Aorta (tissue), 5 donors: ENCODE results near the gene MALT1. TPM values are rescaled to one million over a fixed set of nuclear protein-coding genes. Genes with fewer than 3 reads are reported as not detected.
"Not testable (repeated sequence)": the region's sequence is repeated elsewhere in the genome, so short reads cannot be mapped to it uniquely, and the experiment has no call there.

Experiments
- ATAC-seq: fragments of 200-7000 bp; cut with Tn5 transposase; one replicate; pipeline ENCODE4 v1.9.1; 2022; ENCODE audit warnings: moderate library complexity; ENCODE audit not compliant: low FRiP score
- DNase-seq, 2 donors: peaks; one replicate each; pipeline ENCODE4 v3.0.0-alpha.2; 2020
- H3K27ac ChIP-seq, 2 donors: one replicate each; pipeline ENCODE4 v1.5.1; 2013; ENCODE audit warnings: low read length in 2 of 2, mild to moderate bottlenecking in 2 of 2, moderate library complexity in 2 of 2, control low read depth in 1 of 2, inconsistent platforms in 1 of 2, low read depth in 1 of 2
- H3K27me3 ChIP-seq, 2 donors: one replicate each; pipeline ENCODE4 v1.6.1; 2013; ENCODE audit warnings: control low read depth in 1 of 2, low read length in 1 of 2, mild to moderate bottlenecking in 1 of 2, moderate library complexity in 1 of 2; ENCODE audit not compliant: insufficient read depth in 2 of 2, control insufficient read depth in 1 of 2
- H3K36me3 ChIP-seq, 2 donors: one replicate each; pipeline ENCODE4 v1.6.1; 2013; ENCODE audit warnings: control low read depth in 1 of 2, low read length in 1 of 2, mild to moderate bottlenecking in 1 of 2; ENCODE audit not compliant: insufficient read depth in 2 of 2, control insufficient read depth in 1 of 2
- H3K4me1 ChIP-seq, 2 donors: one replicate each; pipeline ENCODE4 v1.6.1; 2013; ENCODE audit warnings: low read length in 2 of 2, control low read depth in 1 of 2, mild to moderate bottlenecking in 1 of 2, moderate library complexity in 1 of 2; ENCODE audit not compliant: insufficient read depth in 2 of 2, control insufficient read depth in 1 of 2
- H3K4me3 ChIP-seq, 2 donors: one replicate each; pipeline ENCODE4 v1.5.1; 2013; ENCODE audit warnings: low read length in 2 of 2, control low read depth in 1 of 2, mild to moderate bottlenecking in 1 of 2
- H3K9me3 ChIP-seq: one replicate; pipeline ENCODE4 v1.6.1; 2013; ENCODE audit warnings: mild to moderate bottlenecking, low read length; ENCODE audit not compliant: control insufficient read depth
- WGBS, 2 donors: extraction: QIAGEN DNeasy Blood & Tissue Kit; methylation state at CpG; one replicate each; pipeline ENCODE4 v1.1.7; 2013; 5-methylcytosine and 5-hydroxymethylcytosine counted together
- intact Hi-C, 2 donors: fragments of 100-400 bp; cut with DNase I; formaldehyde crosslinking; loops; one replicate each; pipeline versions ENCODE4 v1.14.2 to v1.15.0; 2022
- polyA plus RNA-seq, 2 donors: library from polyadenylated mRNA; stranded (reverse); fragments of 200-250 nt; gene quantifications; one replicate each; pipeline ENCODE4 v1.2.3, GENCODE V29; 2013
- total RNA-seq, 2 donors: library from RNA; stranded (reverse); fragmentation: NEBNext Ultra II Directional; extraction: Animal tissue kit (Norgen Biotek cat#: 25700); gene quantifications; one replicate each; pipeline ENCODE4 v1.2.1, GENCODE V29; 2021
- donor health status: healthy with polysubstance abuse.
- donor health status: Bipolar disorder and iron deficiency.
- donor health status: DM: no; HTN: no; CAD: no.
- donor health status: DM: no; HTN: no; CAD: no.
- donor health status: DM: yes; HTN: yes; CAD: no.

Gene MALT1
- total and polyA plus RNA-seq, 4 donors: 3.0 to 27.4 (median 13.7) TPM

DNA sequence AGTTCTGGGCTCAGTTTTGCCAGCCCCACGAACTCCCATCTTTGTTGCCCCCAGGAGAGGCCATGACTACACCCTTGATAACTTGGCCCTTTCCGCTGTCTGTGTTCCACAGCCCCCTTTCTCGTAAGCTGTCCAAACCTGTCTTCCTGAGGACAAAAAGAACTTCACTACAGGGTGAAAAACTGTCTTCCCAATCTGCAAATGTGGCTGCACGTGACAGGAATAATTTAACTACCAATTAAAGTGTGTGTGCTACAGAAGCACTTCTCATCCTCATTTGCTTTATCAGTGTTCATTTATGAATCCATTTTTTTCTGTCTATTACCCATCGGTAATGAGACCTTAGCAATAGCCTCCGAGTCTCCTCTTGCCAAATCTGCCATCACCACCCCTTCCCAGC, 33.3 kb upstream of the MALT1 start:
- no peak for DNase-seq
- H3K9me3 ChIP-seq: peaks cover 2% of the 10 kb centered on the region
- H3K27me3 ChIP-seq: no peaks in the 10 kb centered on the region
- no peak overlapping the region for H3K27ac ChIP-seq
- ATAC-seq: no peak
- WGBS, 2 donors: 88 to 91% methylated on average over 6 of the region's 6 CpGs
- no peaks in the 10 kb centered on the region for H3K36me3 ChIP-seq
- no peaks in the 10 kb centered on the region for H3K4me1 ChIP-seq
- intact Hi-C loops: no loop called here
- no peak overlapping the region for H3K4me3 ChIP-seq

DNA sequence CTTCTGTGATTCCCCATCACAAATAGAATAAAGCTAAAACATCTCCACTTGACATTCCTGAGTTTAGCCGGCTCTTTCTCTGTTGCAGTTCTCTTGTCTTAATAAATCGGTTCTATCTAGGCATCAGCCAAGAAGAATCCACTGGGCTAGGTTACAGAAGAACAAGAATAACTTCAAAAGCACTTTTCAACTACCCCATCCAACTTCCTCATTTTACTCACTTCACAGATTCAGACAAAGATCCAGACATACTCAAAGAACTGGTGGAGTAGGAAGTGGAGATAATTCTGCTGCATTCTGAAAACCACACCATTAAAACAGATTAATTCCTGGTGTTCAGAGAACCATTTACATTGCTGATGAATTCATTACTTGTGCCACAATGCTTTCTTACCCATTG, 32.8 kb upstream of the MALT1 start:
- no peak overlapping the region for H3K27ac ChIP-seq
- no peak for ATAC-seq
- intact Hi-C loops: no loop called here

DNA sequence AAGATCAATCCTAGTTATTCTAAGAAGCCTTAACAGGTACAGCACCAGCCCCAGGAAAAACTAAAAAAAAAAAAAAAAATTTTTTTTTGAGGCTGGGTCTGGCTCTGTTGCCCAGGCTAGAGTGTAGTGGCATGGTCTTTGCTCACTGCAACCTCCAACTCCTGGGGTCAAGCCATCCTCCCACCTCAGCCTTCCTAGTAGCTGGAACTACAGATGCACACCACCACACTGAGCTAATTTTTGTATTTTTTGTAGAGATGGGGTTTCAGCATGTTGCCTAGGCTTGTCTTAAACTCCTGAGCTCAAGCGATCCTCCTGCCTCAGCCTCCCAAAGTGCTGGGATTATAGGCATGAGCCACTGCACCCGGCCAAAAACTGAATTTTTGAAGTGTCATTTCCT, 32.0 kb upstream of the MALT1 start:
- no peak for DNase-seq
- intact Hi-C loops: no loop called here
- no peaks in the 10 kb centered on the region for H3K4me1 ChIP-seq
- peaks cover 2% of the 10 kb centered on the region for H3K9me3 ChIP-seq
- no peaks in the 10 kb centered on the region for H3K27me3 ChIP-seq
- H3K27ac ChIP-seq: no peak overlapping the region
- no peaks in the 10 kb centered on the region for H3K36me3 ChIP-seq
- whole genome bisulfite sequencing, 2 donors: 93 to 98% methylated on average over 2 of the region's 2 CpGs
- no peak overlapping the region for H3K4me3 ChIP-seq
- no peak for ATAC-seq

More for the DNA sequence above, 32.8 kb upstream of the MALT1 start:
- no peaks in the 10 kb centered on the region for H3K4me1 ChIP-seq
- 65 to 72% methylated on average over 2 of the region's 2 CpGs for WGBS, 2 donors
- no peak for DNase-seq
- peaks cover 2% of the 10 kb centered on the region for H3K9me3 ChIP-seq
- no peak overlapping the region for H3K4me3 ChIP-seq
- no peaks in the 10 kb centered on the region for H3K27me3 ChIP-seq
- no peaks in the 10 kb centered on the region for H3K36me3 ChIP-seq

DNA sequence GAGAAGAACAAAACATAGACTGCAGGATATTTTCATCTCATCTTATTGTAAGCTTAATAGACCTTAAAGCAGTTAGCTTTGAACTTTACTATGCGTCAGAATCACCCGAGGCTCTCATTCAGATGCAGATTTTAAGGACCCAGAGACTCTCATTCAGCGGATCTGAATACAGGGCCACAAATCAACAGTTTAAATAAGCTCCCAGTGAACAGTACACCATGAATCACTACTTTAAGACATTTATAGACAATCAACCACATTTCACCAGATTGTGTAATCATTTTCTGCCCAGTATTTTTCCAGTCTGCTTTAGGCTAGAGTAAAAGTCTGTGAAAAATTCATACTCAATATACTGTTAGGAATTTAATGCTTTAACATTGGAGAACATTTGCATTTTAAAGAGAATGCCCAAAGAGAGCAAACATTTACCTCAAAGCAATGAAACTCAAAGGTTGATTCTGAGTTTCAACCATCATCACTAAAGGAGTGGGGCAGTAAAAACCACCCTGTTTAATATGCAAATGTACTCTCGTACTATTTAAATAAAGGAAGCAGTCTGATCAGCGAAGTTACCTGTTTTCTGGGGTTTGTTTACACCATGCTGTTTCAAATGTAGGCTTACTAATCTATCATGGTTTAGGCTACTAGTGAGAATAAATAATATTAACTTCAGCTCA, 31.4 kb upstream of the MALT1 start:
- WGBS, 2 donors: 60 to 64% methylated on average over 5 of the region's 5 CpGs
- H3K36me3 ChIP-seq: no peaks in the 10 kb centered on the region
- no peak for ATAC-seq

DNA sequence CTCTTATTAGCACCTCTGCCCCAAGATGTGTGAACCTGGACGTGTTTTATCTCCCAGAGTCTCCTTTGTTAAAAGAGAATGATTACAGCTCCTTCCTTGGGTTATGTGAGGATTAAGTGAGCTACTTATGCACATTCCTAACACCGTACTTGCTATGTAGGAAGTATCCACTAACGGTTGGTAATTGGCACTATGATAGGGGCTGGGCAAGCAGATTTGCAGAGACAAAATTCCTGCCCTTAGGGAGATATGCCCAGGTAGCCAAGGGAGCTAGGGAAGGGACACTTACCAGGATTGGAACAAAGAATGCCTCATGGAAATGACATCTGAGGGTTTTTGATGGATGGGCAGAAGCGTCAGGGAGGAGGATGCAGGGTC, 30.8 kb upstream of the MALT1 start:
- H3K27me3 ChIP-seq: no peaks in the 10 kb centered on the region
- ATAC-seq: no peak
- H3K4me3 ChIP-seq: no peak overlapping the region
- no peak for DNase-seq
- H3K4me1 ChIP-seq: no peaks in the 10 kb centered on the region
- 77 to 78% methylated on average over 4 of the region's 4 CpGs for WGBS, 2 donors
- H3K27ac ChIP-seq: no peak overlapping the region
- no peaks in the 10 kb centered on the region for H3K36me3 ChIP-seq
- peaks cover 2% of the 10 kb centered on the region for H3K9me3 ChIP-seq
- intact Hi-C loops: no loop called here

More for the DNA sequence above, 31.4 kb upstream of the MALT1 start:
- no peak overlapping the region for H3K27ac ChIP-seq
- H3K4me1 ChIP-seq: no peaks in the 10 kb centered on the region
- H3K9me3 ChIP-seq: peaks cover 2% of the 10 kb centered on the region
- no peaks in the 10 kb centered on the region for H3K27me3 ChIP-seq
- H3K4me3 ChIP-seq: no peak overlapping the region
- no peak for DNase-seq
- intact Hi-C loops: no loop called here

DNA sequence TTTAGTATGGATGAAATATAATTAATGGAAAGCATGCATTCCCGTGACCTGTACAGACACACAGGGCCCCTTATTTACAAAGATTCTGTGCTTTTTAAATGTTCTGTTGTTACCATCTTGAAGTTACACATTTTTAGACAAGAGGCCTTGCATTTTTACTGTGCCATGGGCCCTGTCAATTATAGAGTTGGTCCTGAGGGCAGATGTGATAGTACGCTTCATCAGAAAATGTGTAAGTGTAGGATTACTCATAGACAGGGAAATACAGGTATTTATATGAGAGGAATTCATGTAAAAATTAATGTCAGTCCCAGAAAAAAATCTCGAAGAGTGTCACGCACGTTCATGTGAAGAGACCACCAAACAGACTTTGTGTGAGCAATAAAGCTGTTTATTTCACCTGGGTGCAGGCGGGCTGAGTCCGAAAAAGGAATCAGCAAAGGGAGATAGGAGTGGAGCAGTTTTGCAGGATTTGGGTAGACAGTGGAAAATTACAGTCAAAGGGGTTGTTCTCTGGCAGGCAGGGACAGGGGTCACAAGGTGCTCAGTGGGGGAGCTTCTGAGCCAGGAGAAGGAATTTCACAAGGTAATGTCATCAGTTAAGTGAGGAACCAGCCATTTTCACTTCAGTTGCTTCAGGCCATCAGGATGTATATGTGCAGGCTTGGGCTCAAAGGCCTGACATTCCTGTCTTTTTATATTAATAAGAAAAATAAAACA, 30.2 kb upstream of the MALT1 start:
- Histone ChIP-seq H3K4me3 (no peak overlapping the region), H3K4me1 (no peaks in the 10 kb centered on the region), H3K9me3 (peaks cover 2% of the 10 kb centered on the region), H3K36me3 (no peaks in the 10 kb centered on the region), H3K27ac (no peak overlapping the region), H3K27me3 (no peaks in the 10 kb centered on the region)
- intact Hi-C loops: no loop called here
- ATAC-seq (no peak), DNase-seq (no peak)
- WGBS, 2 donors: 87 to 90% methylated on average over 7 of the region's 7 CpGs

DNA sequence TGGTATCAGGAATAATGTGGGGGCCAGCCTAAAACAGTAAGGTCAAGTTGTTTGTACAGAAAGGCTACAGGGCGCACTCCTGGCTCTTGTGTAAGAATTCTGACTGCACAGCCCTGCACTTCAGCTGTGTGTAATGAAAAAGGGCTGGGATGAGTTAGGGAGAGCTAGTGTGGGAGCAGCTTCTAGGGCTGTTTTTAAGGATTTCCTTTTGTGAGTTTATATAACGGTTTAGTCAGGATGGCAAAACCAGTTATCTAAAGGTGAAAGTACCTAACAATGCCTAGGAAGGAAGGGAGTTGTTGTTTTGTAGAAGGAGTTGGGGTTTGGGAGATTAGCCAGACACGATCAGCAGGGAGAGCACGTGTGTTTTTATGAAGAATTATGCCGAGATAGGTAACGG, 27.7 kb upstream of the MALT1 start:
- ATAC-seq, DNase-seq, H3K27me3 ChIP-seq, intact Hi-C loops, H3K4me3 ChIP-seq, H3K27ac ChIP-seq, H3K9me3 ChIP-seq, H3K36me3 ChIP-seq, H3K4me1 ChIP-seq: not testable (repeated sequence)
- 91 to 92% methylated on average over 6 of the region's 6 CpGs for WGBS, 2 donors

DNA sequence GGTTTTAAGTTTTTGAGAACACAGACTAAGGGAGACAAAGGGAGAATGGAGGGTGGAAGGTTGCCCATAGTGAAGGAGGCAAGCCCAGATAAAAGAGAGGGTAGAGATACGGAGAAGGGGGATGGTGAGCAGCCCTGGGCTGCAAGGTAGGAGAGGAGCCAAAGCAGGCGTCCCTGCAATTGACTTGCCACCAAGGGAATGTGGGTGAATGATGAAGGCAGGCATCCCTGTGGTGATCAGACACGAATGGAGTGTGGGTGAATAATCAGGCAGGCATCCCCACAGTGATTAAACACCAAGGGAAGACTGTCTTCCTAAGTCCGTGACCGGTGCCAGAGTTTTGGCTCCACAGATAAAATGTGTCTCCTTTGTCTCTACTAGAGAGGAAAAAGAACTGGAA, 25.9 kb upstream of the MALT1 start:
- no peaks in the 10 kb centered on the region for H3K27me3 ChIP-seq
- no peaks in the 10 kb centered on the region for H3K9me3 ChIP-seq
- 70% methylated on average over 5 of the region's 5 CpGs for WGBS, 2 donors
- H3K4me3 ChIP-seq: no peak overlapping the region
- no peaks in the 10 kb centered on the region for H3K4me1 ChIP-seq
- DNase-seq (no peak), ATAC-seq (no peak)
- intact Hi-C loops: no loop called here
- H3K27ac ChIP-seq: no peak overlapping the region
- no peaks in the 10 kb centered on the region for H3K36me3 ChIP-seq

DNA sequence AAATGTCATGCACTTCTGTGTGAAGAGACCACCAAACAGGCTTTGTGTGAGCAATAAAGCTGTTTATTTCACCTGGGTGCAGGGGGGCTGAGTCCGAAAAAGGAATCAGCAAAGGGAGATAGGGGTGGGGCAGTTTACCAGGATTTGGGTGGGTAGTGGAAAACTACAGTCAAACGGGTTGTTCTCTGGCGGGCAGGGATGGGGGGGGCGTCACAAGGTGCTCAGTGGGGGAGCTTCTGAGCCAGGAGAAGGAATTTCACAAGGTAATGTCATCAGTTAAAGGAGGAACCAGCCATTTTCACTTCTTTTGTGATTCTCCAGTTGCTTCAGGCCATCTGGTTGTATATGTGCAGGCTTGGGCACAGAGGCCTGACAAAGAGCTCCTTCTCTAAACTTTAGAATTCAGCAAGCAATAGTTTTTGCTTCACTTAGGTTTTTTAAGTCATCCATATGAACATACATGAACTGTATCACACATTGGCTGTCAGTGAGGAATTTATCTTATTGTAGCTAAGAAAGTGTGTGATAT, 24.9 kb upstream of the MALT1 start:
- DNase-seq: no peak
- intact Hi-C loops: no loop called here
- ATAC-seq: no peak
- Histone ChIP-seq H3K27me3 (no peaks in the 10 kb centered on the region), H3K27ac (no peak overlapping the region), H3K4me1 (no peaks in the 10 kb centered on the region), H3K36me3 (no peaks in the 10 kb centered on the region), H3K9me3 (no peaks in the 10 kb centered on the region), H3K4me3 (no peak overlapping the region)
- 83% methylated on average over 4 of the region's 4 CpGs for WGBS, 2 donors
